Activated CD8-positive, alpha-beta memory T cell treated with anti-CD3 and anti-CD28 coated beads, Interleukin-2, amount 50 U/mL, for 4 hours (primary cell): ENCODE data around the gene PCMT1.

Experiments
- DNase-seq: peaks from one replicate; pipeline ENCODE4 v3.0.0-alpha.2; 2020

The PCMT1 gene

GRCh38 chr6:149856256-149856994 is 106.9 kb downstream of the PCMT1 start:
- DNase-seq = no peak

DNA sequence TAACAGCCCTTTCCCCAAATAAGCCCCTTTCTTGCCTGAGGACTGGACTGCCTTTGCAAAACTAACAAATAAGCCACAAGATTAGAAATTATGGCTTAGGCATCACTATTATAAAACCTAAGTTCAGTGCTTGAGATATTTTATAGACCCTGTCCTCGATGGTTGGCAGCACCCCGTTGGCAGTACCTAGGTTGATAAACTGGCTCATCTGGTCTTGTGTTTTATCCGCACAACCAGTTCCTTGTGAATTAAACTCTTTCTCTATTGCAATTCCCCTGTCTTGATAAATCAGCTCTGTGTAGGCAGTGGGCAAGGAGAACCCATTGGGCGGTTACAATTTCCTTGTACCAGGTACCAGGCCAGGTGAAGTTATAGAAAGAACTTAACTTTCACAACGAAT is 108.0 kb downstream of the PCMT1 start:
- no peak for DNase-seq

DNA sequence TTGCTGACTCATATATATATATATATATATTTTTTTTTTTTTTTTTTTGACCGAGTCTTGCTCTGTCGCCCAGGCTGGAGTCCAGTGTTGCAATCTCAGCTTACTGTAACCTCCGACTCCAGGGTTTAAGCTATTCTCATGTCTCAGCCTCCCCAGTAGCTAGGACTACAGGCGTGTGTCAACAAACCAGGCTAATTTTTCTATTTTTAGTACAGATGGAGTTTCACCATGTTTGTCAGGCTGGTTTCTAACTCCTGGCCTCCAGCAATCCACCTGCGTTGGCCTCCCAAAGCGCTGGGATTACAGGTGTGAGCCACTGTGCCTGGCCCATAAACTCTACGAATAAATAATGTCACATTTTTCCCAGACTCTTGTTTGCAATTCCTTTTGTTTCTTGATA is 109.8 kb downstream of the PCMT1 start:
- DNase-seq = no peak

GRCh38 chr6:149859938-149860337 is 110.4 kb downstream of the PCMT1 start:
- DNase-seq = no peak

GRCh38 chr6:149860513-149860833 is 110.9 kb downstream of the PCMT1 start:
- no peak for DNase-seq
